GM10266 (cell line): ENCODE data around the gene SLC6A13.

ENCODE experiments used
- DNase-seq: peaks from one replicate; pipeline ENCODE4 v3.0.0; 2012; ENCODE audit errors: extremely low spot score
- CTCF ChIP-seq: IDR thresholded peaks from 2 replicates; pipeline ENCODE4 v1.5.1; 2012; ENCODE audit warnings: mild to moderate bottlenecking, low read depth; ENCODE audit not compliant: control insufficient read depth, insufficient read depth; ENCODE audit errors: missing control alignments

The SLC6A13 gene

GRCh38 chr12:213527-213932 is 49.1 kb downstream of the SLC6A13 start:
- DNase-seq, result no peak
- TF ChIP-seq CTCF, result no peak

- TF ChIP-seq CTCF, result no peak
- DNase-seq, result no peak
These were observed 49.7 kb downstream of the SLC6A13 start for GRCh38 chr12:212715-213526.

- TF ChIP-seq CTCF, result no peak
- DNase-seq, result peak; percentile 55
These were observed 50.3 kb downstream of the SLC6A13 start for GRCh38 chr12:212415-212714.

- no peak for DNase-seq
- no peak for TF ChIP-seq CTCF
These were observed 50.8 kb downstream of the SLC6A13 start for GRCh38 chr12:211639-212414.

GRCh38 chr12:211142-211465 is 51.5 kb downstream of the SLC6A13 start:
- no peak for TF ChIP-seq CTCF
- DNase-seq, result no peak

- DNase-seq, result no peak
- TF ChIP-seq CTCF, result no peak
These were observed 52.1 kb downstream of the SLC6A13 start for GRCh38 chr12:210277-211141.
